Skin epidermis (tissue), 12 donors: Measurements from ENCODE around the gene PHACTR3.
A peak's percentile ranks its signal among the peaks of the same experiment; 100 is the strongest.

Experiments
- H3K27ac ChIP-seq, 21 experiments: fragments of 200-600 bp; sonication (generic) in 11 of 21; one replicate each; pipeline ENCODE4 v1.5.0; 2020; ENCODE audit warnings: mild to moderate bottlenecking in 3 of 21, inconsistent platforms in 2 of 21, moderate library complexity in 2 of 21
- H3K4me3 ChIP-seq, 7 experiments: fragments of 200-600 bp; sonication (generic) in 2 of 7; one replicate each; pipeline ENCODE4 v1.5.0; 2020; ENCODE audit warnings: inconsistent platforms in 2 of 7, mild to moderate bottlenecking in 2 of 7, moderate library complexity in 1 of 7

Gene PHACTR3

DNA sequence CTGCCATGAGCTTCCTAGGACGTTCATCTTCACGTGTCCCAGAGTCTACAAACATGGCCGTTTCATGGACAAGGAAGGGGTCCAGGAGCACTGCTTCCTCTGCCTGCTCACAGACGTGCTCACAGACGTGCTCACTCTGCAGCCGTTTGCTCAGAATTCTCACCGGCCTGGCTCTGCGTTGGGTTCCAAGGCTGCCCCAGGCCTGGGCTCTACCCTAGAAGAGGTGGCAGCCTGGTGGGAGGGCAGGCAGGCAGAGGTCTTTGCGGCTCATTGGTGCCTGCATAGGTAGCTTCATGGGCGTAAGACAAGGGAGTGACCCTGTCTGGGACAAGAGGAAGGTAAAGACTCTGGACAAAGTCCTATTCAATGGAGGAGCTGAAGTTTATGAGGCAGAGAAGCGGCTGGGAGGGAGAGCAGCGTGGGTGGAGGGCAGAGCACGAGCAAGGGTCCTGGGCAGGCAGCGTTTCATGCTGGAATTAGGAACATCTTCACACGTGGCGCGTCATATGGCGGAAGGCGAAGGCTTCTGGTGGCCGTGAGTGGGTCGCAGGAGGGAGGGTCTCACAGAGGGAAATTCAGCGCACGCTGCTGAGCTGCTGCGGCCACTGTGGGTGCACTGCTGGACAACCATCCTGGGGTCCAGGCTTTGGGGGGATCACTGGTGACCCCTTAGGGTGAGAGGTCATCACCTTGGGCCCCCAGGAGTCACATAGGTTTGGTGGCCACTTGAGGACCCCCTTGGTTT, 138.2 kb downstream of the PHACTR3 start:
- H3K4me3 ChIP-seq = no peak overlapping the region
- no peak overlapping the region for H3K27ac ChIP-seq

DNA sequence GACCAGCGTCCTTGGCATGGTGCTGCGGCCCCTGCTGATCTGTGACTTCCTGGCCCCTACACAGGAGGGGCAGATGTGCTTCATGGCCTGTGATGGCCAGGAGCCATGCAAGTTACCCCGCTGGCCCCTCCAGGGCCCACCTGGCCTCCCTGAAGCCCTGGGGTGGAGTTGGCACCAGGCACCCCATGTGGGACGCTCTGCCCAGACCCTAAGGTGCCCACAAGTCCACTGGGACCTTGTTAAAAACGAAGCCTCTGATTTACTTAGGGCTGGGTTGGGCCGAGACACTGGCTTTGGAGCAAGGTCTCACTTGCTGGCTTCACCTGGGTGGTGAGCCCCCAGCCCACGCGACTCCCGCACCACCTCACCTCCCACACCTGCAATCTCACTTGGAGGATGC, 139.0 kb downstream of the PHACTR3 start:
- no peak overlapping the region for H3K27ac ChIP-seq
- H3K4me3 ChIP-seq = no peak overlapping the region

DNA sequence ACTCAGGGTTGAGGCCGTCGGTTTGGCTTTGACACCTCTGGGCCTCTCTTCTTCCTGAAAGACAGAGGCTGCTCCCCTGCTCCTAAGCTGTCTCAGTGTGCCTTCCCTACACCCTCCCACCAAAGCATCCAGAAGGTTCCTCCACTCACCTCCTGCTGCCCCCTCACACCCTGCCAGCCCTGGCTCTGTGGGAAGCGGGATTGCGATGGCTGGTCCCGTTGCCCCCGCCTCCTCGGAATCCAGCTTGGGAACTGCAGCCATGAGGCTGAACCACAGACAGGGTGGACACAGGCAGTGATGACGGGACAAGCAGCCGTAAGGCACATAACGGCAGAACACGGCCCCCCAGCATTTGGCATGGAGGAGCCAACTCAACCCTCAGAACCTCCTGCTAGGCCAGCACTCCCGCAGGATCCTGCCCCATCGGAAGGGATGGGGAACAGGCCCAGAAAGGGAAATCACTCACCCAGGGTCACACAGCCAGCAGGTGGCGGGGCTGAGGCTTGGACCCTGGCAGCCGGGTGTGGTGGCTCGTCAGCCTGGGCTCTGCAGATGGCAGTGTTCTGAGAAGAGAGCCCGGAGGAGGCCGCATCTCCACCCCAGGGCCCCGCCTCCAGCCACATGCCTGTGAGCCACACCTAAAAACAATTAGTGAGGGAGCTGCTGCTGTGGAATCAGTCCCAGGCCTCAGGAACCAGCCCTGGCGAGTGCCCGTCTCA, 139.6 kb downstream of the PHACTR3 start:
- Histone ChIP-seq H3K4me3 (no peak overlapping the region), H3K27ac (no peak overlapping the region)

DNA sequence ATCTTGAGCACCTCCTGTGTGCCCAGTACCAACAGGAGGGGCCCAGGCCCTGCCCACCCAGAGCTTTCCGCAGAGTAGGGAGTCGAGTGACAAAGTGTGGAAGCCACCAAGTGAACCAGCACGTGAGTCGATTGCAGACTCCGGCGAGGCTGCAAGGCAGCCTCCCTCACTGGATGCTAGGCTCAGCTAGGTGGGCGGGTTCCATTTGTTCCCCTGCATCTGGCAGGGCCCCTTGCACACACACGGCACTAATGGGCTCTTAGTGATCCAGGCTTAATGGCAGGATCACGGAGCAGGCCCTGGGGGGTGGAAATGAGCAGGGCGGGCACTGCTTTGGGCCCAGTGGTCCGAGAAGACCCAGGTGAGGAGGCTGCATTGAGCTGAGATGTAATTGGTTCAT, 140.4 kb downstream of the PHACTR3 start:
- Histone ChIP-seq H3K27ac (no peak overlapping the region), H3K4me3 (no peak overlapping the region)

DNA sequence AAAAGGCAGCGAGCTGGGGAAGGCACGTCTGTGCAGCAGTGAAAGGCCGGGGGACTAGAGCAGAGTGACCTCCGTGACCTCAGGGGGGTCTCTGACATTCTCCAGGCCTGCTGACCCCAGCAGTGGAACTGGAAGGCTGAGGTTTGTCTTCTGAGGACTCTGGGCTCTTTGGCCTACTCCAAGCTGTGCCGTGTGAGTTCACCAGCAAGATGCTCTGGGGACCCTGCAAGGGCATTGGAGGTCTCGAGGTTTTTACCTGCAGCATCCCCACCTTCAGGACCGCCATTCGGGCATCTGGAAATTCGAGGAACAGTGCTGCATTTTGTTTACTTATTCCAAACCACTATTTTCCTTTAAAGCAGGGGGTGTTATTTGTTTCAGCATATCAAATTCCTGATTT, 140.9 kb downstream of the PHACTR3 start:
- H3K4me3 ChIP-seq = no peak overlapping the region
- H3K27ac ChIP-seq = no peak overlapping the region

DNA sequence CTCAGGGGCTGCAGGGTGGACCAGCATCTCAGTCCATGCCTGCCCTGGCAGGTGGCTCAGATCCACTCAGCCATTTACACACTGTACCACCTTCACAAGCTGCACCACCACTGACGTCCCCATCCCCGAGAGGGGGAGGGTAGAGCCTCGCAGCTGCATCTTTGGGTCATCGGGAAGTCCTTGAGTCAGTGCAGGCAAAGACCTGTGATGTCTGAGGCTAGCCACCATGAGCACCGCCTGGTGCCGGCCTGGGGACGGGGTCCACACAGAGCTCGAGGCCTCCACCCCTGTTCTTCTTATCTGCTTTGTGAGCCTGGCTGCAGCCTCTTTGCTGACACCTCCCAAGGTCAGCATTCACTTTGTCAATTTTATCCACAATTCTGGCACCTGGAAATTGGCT, 141.4 kb downstream of the PHACTR3 start:
- H3K4me3 ChIP-seq = no peak overlapping the region
- no peak overlapping the region for H3K27ac ChIP-seq

DNA sequence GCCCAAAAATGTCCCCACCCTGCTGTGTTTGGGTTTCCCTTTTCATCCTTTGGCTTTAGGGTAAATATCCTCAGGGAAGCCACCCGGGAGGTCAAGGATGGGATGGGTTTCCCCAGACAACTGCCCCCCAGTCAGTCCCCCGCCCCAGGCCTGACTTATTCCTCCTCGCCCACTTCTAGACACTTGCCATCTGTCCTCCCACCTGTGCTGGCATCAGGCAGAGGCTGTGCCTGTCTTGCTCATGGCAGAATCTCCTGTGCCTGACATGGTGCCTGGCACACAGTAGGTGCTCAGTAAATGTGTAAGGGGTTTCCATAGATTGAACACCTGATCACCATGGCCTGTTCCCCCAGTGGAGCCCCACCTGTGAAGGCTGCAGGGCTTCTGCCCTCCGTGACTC, 141.8 kb downstream of the PHACTR3 start:
- Histone ChIP-seq H3K27ac (no peak overlapping the region), H3K4me3 (no peak overlapping the region)

DNA sequence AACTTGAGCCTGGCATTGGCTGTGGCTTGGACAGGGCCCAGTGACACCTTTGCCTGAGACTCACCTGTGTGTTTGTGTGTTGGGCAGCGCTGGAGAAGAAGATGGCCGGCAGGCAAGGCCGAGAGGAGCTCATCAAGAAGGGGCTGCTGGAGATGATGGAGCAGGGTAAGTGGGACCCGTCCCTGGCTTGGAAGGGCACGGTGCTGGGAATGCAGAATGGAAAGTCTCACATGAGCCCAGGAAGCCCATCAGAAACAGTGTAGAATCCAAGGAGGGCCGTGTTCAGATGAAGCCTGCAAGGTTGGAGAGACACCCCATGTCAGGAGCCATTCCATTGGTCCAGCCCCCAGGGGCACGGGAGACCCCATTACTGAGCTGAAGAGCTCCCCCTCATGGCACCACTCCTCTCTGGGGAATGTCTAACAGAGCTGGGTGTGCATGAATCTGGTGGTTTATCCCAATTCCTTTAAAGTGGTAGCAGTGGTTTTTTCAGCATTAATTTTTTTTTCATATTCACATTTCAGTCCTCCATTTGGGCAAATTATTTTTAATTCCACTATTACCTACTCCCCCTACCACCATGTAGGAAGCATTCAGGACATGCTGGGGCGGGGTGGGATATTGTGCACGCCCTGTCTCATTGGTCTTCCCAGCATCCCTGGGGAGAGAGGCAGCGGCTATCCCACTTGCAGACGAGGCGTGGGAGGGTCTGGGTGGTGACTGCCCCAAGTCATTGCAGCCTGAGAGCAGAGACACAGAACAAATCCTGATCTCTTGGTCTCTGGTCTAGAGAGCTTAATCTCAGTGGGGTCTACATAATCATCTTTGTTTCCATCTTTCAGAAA, 143.6 kb downstream of the PHACTR3 start:
- Histone ChIP-seq H3K4me3 (no peak overlapping the region), H3K27ac (no peak overlapping the region)

DNA sequence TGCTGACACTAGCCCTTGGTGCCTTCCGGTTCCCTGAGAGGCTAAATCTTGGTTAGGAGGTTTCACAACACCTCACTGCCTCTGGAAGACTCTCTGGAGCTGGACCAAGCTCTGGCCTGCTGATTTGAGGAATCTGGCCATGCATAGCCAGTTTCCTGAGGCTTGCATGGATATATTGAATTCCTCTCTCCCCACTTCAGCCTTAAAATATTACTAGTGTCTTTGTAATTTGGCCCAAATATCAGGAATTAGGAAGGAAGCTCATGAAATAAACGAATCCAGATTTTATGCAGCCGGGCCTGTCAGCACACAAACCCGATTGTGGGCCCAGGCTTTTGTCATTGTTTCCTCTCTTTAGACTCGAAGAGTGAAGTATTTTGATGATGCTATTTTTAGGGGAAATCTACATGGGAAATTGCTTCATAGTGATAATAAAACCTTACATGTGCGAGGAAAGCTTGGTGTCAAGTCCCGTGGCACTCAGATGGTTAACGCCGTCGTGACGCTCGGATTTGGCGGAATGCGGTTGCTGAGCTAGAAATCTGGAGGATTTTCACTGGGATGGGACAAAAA, 144.4 kb downstream of the PHACTR3 start:
- H3K27ac ChIP-seq = peak overlapping the region in 3 of 21 experiments; percentile 22 to 63 (median 47)
- no peak overlapping the region for H3K4me3 ChIP-seq

DNA sequence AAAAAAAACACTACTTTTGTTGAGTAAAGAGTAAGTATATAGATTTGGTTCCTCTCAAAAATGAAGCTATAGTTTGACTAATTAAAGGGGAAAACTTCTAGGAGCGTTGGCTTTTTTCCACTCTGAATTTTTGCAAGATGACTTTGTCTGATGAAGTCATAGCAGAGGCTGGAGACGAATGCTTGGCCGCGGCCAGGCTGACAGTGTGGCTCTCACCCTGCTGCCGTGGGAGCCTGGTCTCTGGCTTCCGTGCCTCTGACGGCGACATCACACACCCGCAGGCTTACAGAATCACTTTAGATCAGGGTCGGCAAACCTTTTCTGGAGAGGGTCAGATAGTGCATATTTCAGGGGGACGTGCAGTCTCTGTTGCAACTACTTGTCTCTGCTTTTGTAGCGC, 145.0 kb downstream of the PHACTR3 start:
- H3K27ac ChIP-seq = peak overlapping the region in 3 of 21 experiments; percentile 22 to 63 (median 47)

DNA sequence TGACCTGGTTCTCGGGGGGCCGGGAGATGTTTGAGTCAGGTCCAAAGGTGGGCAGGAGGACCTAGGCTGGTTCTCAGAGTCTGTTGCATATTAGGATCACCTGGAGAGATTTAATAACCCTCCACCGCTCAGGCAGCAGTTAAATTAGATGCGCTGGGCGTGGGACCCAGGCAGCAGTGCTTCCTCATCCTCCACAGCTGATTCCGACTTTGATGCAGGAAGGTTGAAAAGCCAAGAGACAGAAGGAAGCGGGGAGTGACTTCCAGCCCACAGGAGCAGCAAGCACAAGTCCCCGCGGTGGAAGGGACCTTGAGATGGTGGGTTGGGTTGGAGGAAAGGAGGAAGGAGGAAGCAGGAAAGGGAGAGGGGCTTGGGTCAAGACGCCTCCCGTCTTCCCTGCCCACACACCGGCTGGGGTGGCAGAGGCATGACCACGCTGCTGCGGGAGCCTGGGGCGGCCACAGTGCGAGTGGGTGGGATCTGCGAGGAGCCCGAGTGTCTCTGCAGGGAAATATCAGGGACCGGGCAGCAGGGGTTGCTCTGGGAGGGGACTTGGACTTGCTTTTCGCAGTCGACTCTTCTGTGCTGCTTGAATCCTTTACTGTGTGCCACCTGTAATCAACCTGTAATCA, 146.0 kb downstream of the PHACTR3 start:
- H3K4me3 ChIP-seq = no peak overlapping the region
- no peak overlapping the region for H3K27ac ChIP-seq

More for the DNA sequence above, 145.0 kb downstream of the PHACTR3 start:
- no peak overlapping the region for H3K4me3 ChIP-seq

DNA sequence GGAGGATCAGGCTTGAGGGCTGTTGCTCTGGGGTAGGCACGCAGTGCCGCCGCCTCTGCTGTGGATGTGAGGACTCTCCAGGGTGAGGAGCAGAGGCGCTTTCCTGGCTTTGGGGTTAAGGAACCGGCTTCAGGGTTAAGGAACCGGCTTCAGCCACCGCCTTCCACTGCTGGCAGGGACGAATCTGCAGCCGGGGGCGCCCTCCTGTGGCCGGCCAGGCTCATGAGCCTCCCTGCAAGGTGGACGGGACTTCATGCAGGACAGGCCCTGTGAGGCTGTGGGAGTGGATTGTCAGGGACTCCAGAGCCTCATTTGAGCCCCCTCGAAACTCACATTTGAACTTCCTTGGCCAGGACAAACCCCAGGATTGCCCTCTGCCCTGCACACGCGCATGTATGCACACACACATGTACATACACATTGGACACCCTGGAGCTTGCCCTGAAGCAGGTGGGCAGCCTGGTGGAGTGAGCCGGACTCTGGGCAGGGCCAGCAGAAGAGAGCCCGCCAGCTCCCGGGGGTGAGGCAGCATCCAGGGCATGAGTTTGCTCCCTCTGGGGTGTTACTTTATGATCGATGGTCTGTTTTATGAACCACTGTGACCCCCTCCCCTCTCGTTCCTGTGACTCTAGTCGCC, 146.9 kb downstream of the PHACTR3 start:
- Histone ChIP-seq H3K4me3 (no peak overlapping the region), H3K27ac (no peak overlapping the region)

DNA sequence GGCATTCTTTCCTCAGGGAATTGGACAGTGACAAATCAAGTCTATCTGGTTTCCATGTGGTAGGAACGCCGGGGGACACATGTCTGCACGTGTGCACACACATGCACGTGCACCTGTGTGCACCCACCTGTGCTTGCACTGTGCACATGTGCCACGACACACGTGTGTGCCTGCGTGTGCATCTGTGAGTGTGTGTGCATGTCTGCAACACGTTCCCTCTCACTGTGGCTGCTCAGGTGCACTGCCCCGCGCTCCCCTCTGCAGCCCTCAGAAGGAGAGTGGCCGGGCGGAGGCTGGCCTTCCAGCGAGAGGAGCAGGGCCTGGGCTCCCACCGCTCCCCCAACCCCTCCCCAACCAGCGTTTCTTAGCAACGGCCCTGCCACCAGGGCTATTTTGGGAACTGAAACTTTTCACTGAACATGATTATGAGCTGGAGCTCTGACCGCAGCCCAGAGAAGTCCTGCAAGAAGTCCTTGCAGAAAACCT, 147.8 kb downstream of the PHACTR3 start:
- Histone ChIP-seq H3K27ac (no peak overlapping the region), H3K4me3 (no peak overlapping the region)

DNA sequence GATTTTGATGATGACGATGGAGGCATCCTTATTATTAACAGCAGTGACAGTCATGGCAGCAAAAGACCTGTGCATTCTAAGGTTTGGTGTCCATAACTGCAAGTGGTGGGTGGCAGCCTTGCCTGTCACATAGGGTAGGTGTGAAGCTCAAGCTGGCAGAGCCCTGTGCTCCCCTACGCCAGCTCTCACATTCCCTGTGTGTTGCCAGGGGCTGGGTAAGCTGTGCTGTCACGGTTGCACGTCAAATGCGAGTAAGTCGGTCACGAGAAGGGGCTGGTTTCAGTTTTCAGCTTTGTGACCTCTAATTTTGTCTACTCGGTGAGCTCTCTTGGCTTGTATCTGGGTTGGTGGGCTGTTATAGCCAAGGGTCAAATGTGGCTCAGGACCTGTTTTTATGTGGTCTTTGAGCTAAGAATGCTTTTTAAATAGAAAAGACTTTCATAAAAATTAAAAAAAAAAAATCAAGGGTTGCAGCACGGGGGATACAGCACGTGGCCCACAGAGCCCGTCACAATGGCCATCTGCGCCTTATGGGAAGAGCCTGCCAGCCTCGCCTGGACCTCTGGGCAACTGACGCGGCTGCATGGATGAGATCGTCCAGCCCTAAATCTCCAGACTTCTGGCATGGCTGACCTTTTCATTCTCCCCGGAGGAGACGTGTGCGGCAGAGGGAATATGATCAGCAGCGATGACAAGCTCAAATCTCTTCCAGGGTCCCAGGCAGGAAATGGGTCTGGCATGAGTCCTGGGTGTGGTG, 148.5 kb downstream of the PHACTR3 start:
- Histone ChIP-seq H3K4me3 (no peak overlapping the region), H3K27ac (no peak overlapping the region)

DNA sequence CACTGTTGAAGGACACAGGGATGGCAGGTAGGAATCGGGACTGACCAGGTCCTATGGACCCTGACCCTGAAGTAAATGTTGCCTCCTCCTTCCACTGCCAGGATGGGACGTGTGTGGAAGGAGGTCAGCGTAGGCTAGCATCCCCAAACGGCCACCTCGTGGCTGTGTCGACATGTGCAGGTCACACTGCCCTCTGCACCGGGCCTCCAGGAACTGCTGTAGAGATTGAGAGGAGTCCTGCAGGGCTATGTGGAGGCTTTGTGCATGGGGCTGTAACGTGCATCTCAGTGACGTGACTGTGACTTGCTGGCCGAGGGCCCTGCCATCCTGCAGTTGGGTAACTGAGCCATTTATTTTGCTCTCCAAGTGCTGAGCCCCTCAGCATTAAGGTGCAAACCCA, 149.5 kb downstream of the PHACTR3 start:
- H3K27ac ChIP-seq = no peak overlapping the region

DNA sequence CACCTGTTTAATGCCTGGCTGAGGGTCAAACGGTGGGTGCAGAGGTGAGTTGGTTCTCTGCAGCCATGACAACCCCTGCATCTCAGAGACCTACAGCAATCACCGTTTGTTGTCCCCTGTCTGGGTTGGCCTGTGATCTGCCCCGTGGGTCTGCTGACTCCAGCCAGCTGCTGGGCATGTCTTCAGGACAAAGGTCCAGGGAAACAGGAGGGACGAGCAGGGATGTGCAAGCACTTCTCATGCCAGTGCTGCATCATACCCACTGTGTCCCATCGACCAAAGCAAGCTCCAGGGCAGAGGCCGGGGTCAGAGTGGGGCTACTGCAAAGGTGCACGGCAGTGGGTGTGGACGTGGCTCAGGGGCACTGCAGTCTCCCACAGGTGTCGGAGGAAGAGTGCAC, 150.2 kb downstream of the PHACTR3 start:
- Histone ChIP-seq H3K27ac (no peak overlapping the region), H3K4me3 (no peak overlapping the region)

More for the DNA sequence above, 149.5 kb downstream of the PHACTR3 start:
- no peak overlapping the region for H3K4me3 ChIP-seq

DNA sequence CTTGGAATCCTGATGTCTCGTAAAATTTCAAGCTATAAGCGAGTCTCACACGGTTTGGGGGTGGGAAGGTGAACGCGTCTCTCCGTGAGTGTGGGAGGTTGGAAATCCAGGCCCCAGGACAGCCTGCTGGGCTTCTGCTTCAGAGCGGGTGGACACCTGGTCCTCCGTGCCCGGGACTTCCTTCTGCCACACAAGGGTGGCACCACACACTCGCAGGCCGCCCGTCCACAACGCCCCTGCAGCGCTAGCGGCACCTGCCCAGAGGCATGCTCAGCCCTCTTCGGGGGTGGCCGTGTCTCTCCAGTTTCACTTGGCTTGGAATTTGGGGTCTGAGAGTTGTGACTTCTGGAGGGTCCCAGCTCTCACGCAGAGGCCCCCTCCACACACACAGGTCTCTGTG, 151.9 kb downstream of the PHACTR3 start:
- no peak overlapping the region for H3K27ac ChIP-seq

DNA sequence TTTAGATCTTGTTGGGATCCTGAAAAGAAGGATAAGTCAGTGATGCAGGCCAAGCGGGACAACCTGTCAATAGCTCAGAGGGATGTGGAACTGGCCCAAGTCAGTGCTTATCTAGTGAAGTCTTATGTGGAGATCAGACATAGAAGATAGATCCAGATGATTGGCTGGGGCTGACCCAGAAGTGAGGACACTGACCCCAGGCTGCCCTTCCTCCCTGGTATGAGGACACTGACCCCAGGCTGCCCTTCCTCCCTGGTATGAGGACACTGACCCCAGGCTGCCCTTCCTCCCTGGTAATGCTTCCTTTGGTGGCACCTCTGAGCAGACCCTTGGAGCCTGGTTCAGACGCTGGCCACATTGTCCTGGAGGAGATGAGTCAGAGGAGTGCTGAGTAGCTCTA, 159.7 kb downstream of the PHACTR3 start:
- no peak overlapping the region for H3K4me3 ChIP-seq
- no peak overlapping the region for H3K27ac ChIP-seq

More for the DNA sequence above, 151.9 kb downstream of the PHACTR3 start:
- H3K4me3 ChIP-seq = no peak overlapping the region
